Measurements from ENCODE around the gene HS3ST5.
A peak's percentile ranks its signal among the peaks of the same experiment; 100 is the strongest.
"Not testable (repeated sequence)": the region's sequence is repeated elsewhere in the genome, so short reads cannot be mapped to it uniquely, and the experiment has no call there.

Gene HS3ST5

DNA sequence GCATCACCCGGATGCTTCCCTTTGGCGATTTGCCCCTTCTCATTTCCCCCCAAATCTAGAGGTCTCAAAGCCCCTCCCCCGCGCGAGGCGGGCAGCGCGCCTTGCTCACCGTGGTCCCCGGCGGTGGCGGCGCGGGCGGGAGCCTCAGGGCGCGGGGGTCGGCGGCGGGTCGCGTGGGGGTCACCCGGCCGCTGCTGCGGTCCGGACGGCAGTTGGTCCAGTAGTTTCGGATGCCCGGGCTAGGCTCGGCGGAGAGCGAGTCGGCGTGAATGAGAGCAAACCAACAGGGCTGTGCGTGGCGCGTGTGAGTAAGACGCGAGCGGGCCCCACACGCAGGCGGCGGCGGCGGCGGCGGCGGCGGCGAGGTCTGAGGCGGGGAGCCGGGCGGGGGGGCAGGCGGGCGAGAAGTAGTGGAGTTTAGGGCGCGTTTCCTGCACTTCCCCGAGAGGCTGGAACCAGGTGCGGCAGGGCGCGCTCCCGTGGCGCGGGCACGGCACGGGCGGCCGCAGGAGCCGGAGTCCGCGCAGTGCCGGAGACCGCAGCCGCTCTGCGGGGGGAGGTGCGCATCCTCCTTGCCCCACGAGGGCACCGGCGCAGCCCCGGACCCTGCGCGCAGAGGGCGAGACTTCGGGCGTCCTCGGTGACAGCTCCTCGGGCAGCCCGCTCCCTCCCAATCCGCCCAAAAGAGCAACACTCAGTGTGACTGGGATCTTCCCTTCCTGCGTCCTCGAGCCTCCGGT, 567 bp downstream of the HS3ST5 start:
- no peak for DNase-seq
- in situ Hi-C loops (cut with MboI; ENCODE audit: low pct_unique_long_range_greater_than_20kb, low sequenced_read_pairs) = no loop called here

DNA sequence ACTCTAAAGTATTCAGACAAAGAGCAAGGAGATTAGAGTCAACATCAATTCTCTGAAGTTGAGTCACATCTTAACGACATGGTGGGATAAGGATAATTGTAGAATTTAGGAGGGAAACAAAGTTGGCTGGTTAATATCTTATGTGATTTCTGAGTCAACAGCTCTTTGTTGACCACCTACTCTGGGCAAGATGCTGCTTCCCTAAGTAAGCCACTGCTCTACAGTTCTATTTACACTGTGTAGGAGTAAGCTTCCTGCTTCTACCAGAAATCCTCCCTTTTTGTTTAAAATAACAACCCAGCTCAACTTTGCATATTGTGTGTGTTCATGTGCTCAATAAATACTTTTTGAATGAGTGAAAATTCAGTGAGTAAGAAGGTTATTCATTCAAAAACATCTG, 3.1 kb downstream of the HS3ST5 start:
- in situ Hi-C loops (cut with MboI; ENCODE audit: low pct_unique_long_range_greater_than_20kb, low sequenced_read_pairs) = no loop called here
- no peak for DNase-seq

DNA sequence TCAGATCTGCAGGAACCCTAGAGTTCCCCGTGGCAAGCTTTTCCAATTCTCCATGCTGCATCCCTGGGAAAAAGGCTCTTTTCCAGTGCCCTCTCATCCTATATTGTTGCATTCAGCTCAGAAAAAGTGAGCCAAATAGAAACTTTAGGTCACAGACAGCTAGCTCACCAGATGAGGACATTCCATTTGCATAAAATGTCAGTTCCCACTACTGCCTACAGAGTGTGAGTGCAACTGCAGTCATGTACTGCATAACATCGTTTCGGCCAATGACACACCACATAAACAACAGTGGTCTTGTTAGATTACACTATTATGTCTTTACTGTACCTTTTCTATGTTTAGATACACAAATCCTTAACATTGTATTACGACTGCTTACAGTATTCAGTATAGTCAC, 8.6 kb downstream of the HS3ST5 start:
- DNase-seq = no peak
- in situ Hi-C loops (cut with MboI; ENCODE audit: low pct_unique_long_range_greater_than_20kb, low sequenced_read_pairs) = no loop called here

DNA sequence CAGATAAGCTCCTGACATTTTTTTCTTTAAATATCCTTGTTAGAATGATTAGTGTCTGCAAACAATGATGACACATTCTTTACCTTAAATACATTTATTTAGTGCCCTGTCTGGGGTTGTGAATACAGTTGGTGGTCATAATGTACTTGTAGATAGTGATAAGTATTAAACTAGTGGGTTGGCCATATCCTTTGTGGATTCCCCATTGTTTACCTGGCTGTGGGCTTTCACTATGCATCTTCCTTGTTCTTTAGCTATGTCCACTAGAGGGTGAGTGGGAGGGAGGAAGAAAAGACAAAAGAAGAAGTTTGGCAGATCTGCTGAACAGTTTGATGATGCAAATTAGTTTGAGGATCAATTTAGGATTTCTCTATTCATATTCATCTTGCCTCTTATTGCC, 15.7 kb downstream of the HS3ST5 start:
- DNase-seq = no peak
- in situ Hi-C loops (cut with MboI; ENCODE audit: low pct_unique_long_range_greater_than_20kb, low sequenced_read_pairs) = no loop called here

DNA sequence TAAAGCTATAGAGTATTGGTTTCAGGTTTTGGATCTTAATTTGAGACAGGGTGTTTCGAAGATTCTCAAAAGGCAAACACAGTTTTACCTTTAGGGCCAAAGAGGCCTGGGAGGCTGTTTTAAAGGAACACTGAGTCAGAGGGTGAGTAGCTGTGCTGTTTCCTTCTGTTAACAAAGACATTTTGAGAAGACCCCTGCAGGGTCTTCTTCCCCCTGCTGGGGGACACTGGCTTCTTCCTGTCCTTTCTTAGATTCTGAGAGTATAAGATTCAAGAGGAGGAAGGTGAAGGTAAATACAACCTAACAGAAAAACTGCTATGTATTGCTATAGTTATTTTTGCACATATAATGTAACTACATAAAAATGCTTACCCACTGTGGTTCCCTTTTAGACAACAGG, 19.0 kb downstream of the HS3ST5 start:
- in situ Hi-C loops (cut with MboI; ENCODE audit: low pct_unique_long_range_greater_than_20kb, low sequenced_read_pairs) = no loop called here
- no peak for DNase-seq

DNA sequence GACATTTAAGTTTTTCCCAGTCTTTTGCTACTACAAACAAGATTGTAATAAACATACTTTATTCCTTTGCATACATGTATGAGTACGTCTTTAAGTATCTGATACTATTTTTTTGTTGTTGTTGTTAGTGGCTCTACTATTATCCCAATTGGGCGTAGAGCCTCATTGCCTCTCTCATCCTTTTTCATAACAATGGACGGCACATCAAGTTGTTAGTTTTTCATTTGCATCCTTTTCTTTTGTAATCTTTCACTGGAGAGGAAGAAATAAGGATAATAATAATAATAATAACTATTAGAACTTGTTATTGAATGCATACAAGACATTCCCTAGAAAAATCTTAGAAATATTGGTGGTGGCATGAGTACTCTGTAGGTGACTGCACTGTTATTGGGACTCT, 23.1 kb downstream of the HS3ST5 start:
- no peak for DNase-seq
- in situ Hi-C loops (cut with MboI; ENCODE audit: low pct_unique_long_range_greater_than_20kb, low sequenced_read_pairs) = no loop called here

DNA sequence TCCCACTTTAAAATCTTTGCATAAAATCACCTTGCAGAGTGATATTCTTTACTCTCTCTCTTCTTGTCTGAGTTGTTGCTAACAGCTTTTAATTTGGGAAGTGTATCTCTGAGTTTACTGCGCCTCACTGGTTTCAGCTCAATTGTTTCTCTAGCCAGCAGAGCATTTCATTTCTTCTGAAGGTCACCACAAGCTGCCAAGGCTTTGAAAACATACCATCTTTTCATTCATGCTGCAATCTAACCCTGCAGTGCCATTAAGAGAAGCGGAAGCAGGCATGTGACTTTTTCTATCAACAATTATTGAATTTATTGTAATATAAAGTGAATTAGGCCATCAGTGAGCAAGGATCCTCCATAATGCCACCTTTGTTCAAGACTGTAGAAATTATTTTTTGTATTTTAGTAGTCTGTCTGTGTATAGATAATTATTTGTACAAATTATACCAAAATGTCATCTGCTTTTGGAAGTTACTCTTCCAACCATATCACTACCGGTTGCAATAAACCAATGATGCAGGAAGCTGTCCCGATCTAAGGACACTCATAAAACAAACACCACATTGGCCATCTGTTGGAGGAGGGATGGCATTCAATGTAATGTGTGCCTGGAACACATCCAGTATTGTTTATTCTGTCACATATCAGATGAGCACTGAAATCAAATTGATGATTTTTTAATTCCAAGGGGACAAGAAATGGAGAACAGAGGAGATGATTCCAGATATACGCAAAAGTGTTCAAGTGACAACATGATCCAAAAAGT, 26.8 kb downstream of the HS3ST5 start:
- in situ Hi-C loops (cut with MboI; ENCODE audit: low pct_unique_long_range_greater_than_20kb, low sequenced_read_pairs) = no loop called here
- DNase-seq = no peak

DNA sequence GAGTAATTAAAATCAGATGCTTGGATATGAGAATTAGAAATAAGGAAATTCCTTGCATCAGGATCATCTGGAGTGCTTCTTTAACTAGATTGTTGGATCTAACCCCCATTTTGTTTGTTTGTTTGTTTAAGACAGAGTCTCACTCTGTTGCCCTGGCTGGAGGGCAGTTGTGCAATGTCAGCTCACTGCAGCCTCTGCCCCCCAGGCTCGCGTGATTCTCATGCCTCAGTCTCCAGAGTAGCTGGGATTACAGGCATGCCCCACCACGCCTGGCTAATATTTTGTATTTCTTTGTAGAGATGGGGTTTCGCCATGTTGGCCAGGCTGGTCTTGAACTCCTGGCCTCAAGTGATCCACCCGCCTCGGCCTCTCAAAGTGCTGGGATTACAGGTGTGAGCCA, 29.0 kb downstream of the HS3ST5 start:
- in situ Hi-C loops (cut with MboI; ENCODE audit: low pct_unique_long_range_greater_than_20kb, low sequenced_read_pairs); DNase-seq: not testable (repeated sequence)

DNA sequence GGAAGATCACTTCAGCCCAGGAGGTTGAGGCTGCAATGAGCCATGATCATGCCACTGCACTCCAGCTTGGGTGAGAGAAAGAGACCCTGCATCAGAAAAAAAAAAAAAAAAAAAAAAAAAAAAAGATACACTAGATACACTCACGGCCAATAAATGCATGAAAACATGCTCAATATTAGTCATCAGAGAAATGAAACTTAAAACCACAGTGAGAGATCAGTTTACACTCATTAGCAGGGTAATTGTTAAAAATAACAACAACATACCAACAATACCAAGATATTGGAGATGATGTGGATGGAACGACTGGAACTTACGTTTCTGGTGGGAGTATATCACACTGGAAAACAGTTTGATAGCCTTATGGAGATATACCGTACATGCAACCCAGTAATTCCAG, 29.9 kb downstream of the HS3ST5 start:
- in situ Hi-C loops (cut with MboI; ENCODE audit: low pct_unique_long_range_greater_than_20kb, low sequenced_read_pairs) = no loop called here
- DNase-seq = no peak

DNA sequence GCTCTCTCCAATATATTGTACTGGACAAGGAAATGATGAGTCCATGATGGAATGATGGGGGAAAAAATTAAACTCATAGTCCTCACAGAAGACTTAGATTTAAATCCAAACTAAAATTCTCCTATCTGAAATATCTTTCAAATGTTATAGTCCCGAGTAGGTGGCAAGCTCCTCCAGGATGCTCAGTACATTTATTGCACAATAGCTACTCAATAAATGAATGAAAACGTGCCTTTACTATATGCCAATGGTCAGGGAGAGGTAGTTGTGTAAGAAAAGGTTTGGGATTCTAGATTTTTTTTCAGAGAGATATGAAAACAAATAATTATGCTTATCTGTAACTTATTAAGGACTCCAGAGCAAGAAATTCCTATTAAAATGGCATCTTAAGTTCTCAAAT, 32.8 kb downstream of the HS3ST5 start:
- in situ Hi-C loops (cut with MboI; ENCODE audit: low pct_unique_long_range_greater_than_20kb, low sequenced_read_pairs) = no loop called here
- no peak for DNase-seq

DNA sequence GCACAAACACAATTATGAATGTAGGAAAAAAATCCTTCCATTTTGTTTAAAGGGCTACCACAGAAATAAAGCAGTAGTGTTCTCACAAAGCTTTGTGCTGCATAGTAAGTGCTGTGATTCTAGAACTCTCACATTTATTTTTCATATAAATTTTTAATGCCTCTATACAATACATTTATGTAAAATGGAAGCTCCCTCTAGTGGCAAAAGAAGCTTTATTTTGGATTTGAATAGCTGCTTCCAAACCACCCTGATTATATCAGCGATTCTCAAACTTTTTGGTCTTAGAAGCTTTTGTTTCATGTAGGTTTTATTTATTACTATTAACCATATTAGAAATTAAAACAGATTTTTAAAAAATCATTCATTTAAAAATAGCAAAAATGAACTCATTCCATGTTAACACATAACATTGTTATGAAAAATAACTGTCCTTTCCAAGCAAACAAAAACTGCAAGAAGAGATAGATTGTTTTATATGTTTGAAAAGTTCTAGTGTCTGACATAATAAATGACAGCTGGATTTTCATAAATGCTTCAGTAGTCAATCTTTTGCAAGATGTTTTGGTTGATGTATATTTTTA, 38.4 kb downstream of the HS3ST5 start:
- peak; percentile 9 for DNase-seq
- in situ Hi-C loops (cut with MboI; ENCODE audit: low pct_unique_long_range_greater_than_20kb, low sequenced_read_pairs) = no loop called here

DNA sequence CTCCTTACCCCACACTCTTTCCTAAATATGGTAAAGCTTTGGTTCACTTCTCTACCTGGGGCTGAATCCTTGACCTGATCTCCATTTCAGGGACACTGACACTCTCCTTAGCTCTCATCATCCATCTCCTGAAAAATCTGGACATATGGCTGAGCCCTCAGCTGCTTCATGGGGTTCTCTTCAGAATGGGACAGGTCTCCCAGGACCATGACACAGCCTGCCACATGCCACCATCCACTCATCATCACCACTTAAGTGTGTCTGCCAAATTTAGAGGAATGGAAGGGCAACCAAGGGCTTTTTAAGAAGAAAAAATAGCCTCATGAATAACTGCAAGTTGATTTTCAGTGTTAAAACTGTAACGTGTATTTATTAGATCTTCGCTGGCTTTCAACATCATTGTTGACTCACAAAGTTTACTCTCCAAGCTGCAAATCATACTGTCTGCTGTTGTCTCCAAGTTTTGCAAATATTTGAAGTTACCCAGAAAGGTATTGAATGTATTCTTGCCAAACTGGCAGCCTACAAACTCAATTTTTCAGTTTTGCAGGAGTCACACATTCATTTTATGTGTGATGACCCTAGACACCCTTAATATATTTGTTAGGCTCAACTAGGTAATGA, 41.1 kb downstream of the HS3ST5 start:
- no peak for DNase-seq
- in situ Hi-C loops (cut with MboI; ENCODE audit: low pct_unique_long_range_greater_than_20kb, low sequenced_read_pairs) = no loop called here

DNA sequence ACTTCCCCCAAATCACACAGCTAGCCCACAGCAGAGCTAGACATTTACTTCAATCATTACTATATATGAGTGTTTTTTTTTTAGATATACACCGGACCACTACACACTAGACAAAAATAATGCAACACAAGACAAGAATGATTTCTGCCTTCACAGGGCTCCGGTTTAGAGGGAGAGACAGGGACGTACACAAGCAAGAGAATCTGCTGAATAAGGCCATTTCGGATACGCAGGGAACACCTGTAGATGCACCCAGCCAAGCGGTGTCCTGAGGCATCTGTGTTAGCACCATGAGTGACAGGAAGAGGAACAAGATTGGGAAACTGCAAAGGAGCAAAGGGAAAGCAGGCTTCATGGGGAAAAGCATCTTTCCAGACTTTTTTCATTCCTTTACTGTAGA, 45.7 kb downstream of the HS3ST5 start:
- in situ Hi-C loops (cut with MboI; ENCODE audit: low pct_unique_long_range_greater_than_20kb, low sequenced_read_pairs) = no loop called here
- no peak for DNase-seq

DNA sequence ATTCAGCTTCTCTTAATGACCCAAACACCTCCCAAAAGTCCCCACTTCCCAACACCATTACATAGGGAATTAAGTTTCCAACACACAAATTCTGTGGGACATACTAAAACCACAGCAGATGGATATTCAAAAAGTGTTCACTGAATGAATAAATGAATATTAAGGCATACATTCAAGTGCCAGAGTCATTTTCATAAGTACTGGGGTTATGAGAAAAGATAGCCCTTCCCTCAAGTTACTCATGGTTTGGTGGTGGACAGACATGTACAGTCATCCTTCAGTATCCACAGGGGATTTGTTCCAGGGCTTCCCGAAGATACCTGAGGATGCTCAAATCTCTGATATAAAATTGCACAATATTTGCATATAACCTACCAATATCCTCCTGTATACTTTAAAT, 50.4 kb downstream of the HS3ST5 start:
- in situ Hi-C loops (cut with MboI; ENCODE audit: low pct_unique_long_range_greater_than_20kb, low sequenced_read_pairs) = no loop called here

DNA sequence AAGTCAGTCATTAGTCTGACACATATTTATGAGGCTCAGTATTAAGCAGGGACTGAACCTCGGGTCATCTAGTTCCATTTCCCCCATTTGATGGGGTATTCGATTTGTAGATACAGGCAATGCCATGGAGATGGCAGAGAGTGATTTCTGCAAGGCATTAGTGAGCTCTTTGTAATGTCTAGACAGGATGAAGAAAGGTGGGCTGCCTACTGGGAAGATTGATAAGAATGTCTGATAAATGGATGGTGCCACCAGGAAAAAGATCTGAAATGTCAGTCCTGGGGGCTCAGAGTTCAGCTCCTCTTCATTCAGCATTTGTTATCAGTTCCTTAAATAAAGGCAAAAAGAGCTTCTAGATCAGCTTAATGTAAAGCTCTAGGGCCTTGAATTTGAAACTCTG, 51.4 kb downstream of the HS3ST5 start:
- DNase-seq = no peak
- in situ Hi-C loops (cut with MboI; ENCODE audit: low pct_unique_long_range_greater_than_20kb, low sequenced_read_pairs) = no loop called here

More for the DNA sequence above, 50.4 kb downstream of the HS3ST5 start:
- no peak for DNase-seq

DNA sequence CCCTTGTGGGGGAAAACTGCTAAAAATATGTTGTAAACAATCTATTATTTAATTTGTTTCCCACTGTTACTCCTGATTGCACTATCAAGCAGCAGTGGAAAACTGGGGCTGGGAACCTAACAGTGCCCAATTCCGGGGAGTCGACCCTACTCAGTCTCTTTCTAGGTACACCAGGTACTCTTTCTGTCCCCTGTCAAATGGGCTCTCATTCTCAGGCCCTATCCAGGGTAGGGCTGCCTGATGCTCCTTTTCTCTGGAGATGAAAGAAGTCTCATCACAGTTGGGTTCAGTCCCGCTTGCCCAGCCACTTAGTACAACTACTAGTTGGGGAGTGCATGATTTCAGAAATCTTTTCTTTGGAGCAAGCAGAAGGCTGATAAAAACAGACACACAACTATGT, 52.0 kb downstream of the HS3ST5 start:
- in situ Hi-C loops (cut with MboI; ENCODE audit: low pct_unique_long_range_greater_than_20kb, low sequenced_read_pairs) = no loop called here
- no peak for DNase-seq

DNA sequence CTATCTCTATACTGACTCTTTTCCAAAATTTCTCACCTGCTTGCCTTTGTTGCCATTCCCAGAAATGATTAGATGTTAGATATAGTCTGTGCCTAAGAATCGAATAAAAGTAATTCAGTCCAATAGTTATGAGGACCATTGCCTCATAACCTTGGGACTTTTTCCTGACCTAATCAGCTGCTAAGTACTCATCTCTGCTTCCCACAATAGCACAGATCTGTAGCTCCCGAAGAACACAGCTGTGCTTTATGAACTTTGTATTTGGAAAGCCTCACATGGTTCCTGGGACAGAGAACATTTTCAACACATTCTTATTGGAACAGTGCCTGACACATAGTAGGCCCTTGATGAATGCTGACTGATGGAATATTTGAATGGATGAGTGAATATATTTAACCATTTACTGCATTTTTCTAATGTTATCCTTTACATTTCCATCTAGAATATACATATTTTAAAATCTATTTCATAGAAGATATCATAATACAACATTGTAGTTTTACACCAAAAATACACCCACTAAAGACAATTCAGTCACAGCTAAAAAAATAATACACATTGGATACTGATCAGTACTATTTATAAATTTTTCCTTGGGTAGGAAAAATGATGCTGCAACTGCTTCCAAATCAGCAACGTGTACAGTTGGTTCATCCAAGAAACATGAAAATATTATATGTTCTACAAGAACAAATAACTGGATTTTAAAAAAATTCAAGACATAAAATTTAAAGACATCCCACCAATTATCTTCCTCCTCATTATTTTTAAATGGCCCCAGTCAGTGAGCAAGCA, 53.9 kb downstream of the HS3ST5 start:
- in situ Hi-C loops (cut with MboI; ENCODE audit: low pct_unique_long_range_greater_than_20kb, low sequenced_read_pairs) = no loop called here
- DNase-seq = no peak

DNA sequence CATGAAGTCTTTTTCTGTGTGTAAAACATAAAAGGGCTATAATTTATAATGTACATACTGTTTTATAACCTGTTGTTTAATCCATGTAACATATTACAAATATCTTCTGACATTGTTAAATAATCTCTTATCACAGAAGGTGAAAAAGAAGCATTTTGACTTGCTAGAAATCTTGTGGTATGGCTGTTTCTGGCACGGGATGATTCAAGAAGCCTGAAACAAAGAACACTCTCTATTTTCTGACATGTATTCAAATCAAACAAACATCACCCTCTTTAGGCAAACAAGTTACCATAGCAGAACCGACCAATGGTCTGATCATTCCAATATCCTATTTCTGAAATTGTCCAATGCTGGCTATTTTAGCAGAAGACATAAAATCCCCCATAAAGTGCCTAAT, 55.4 kb downstream of the HS3ST5 start:
- DNase-seq = no peak
- in situ Hi-C loops (cut with MboI; ENCODE audit: low pct_unique_long_range_greater_than_20kb, low sequenced_read_pairs) = no loop called here

DNA sequence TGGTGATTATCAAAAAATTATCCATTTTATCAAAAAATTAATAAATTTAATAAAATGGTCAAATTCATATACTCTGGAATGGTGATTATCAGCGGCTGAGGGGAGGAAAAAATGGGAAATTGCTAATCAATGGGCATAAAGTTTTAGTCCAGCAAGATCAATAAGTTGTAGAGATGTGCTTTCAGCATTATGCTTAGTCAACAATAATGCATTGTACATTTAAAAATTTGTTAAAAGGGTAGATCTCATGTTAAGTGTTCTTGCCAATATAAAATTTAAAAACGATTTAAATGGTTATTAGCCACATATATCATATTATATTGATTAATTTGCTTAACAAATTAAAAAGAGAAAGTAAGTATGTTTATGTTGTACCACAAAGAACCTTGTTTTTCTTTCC, 56.6 kb downstream of the HS3ST5 start:
- no peak for DNase-seq
- in situ Hi-C loops (cut with MboI; ENCODE audit: low pct_unique_long_range_greater_than_20kb, low sequenced_read_pairs) = no loop called here

All from KBM-7 (cell line).